ENCODE data around the gene CHRNB4. TPM values are rescaled to one million over a fixed set of nuclear protein-coding genes. Genes with fewer than 3 reads are reported as not detected.

CHRNB4 gene
- total RNA-seq, 6 experiments from 2014 or later = 0.53 TPM; not detected in 5

GRCh38 chr15:78663703-78664102, 22.7 kb upstream of the CHRNB4 start:
- Histone ChIP-seq H3K36me3 (no peaks in the 10 kb centered on the region), H3K27me3 (no peaks in the 10 kb centered on the region), H3K9me3 (no peaks in the 10 kb centered on the region), H3K4me1 (no peaks in the 10 kb centered on the region), H3K4me3 (no peak overlapping the region), H3K27ac (no peak overlapping the region)
- intact Hi-C loops (cut with DNase I) = no loop called here
- 57% methylated on average over 1 of the region's 1 CpG for WGBS (ENCODE audit: insufficient coverage, low coverage, low lambda C conversion rate, missing lambda C conversion rate)
- TF ChIP-seq POLR2A (IDR thresholded peaks at IDR 0.05) (no peak), CTCF (IDR thresholded peaks at IDR 0.05) (no peak)
- ATAC-seq (no peak), DNase-seq (no peak)

DNA sequence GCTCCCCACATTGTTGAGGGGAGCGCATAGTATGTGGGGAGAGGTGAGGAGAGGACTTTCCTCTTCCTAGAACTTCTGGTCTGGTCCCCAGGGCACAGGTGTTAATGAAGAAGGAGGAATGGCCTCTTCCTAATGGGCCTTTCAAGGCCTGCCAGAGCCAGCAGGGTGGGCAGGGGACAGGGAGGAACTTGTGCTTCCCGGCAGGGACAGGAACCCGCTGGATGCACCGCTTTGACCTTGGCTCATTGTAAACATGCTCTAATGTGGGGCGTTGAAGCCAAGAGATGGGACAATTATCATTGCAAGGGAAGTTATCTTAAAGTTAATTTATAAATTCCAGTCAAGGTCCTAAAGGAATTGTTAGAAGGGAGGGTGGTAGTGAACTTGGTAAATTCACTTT, 21.0 kb upstream of the CHRNB4 start:
- no peaks in the 10 kb centered on the region for H3K27me3 ChIP-seq
- no peaks in the 10 kb centered on the region for H3K9me3 ChIP-seq
- no peaks in the 10 kb centered on the region for H3K36me3 ChIP-seq
- no peak for TF ChIP-seq POLR2A (IDR thresholded peaks at IDR 0.05)
- TF ChIP-seq CTCF (IDR thresholded peaks at IDR 0.05) = no peak
- no peak overlapping the region for H3K4me3 ChIP-seq
- ATAC-seq = no peak
- no peaks in the 10 kb centered on the region for H3K4me1 ChIP-seq
- intact Hi-C loops (cut with DNase I) = no loop called here
- 48% methylated on average over 4 of the region's 5 CpGs for WGBS (ENCODE audit: insufficient coverage, low coverage, low lambda C conversion rate, missing lambda C conversion rate)
- H3K27ac ChIP-seq = no peak overlapping the region
- no peak for DNase-seq

GRCh38 chr15:78661001-78661400, 20.0 kb upstream of the CHRNB4 start:
- no peak for ATAC-seq
- Histone ChIP-seq H3K27me3 (no peaks in the 10 kb centered on the region), H3K4me3 (no peak overlapping the region), H3K27ac (no peak overlapping the region), H3K36me3 (no peaks in the 10 kb centered on the region), H3K9me3 (no peaks in the 10 kb centered on the region), H3K4me1 (no peaks in the 10 kb centered on the region)
- intact Hi-C loops (cut with DNase I) = no loop called here
- no peak for DNase-seq
- no peak for TF ChIP-seq POLR2A (IDR thresholded peaks at IDR 0.05)
- TF ChIP-seq CTCF (IDR thresholded peaks at IDR 0.05) = no peak
- WGBS (ENCODE audit: insufficient coverage, low coverage, low lambda C conversion rate, missing lambda C conversion rate) = 95% methylated on average over 4 of the region's 19 CpGs

DNA sequence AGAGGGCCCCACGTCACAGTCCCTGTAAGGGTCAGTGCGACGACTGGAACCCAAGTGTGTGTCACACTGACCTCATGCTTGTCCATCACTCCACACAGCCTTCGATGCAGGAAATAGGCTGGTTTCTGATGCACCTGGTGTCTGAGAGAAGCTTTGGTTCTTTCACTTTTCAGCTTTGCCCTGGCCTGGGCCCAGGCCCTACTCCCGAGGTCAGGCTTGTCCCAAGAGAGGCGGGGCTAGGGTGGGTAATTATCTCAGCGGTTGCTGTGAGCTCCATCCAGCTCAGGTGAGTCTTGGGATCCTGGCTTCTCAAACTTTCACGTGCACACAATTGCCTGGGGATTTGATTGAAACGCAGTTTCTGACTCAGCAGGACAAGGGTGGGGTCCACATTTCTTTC, 19.6 kb upstream of the CHRNB4 start:
- DNase-seq (no peak), ATAC-seq (no peak)
- 68% methylated on average over 6 of the region's 9 CpGs for WGBS (ENCODE audit: insufficient coverage, low coverage, low lambda C conversion rate, missing lambda C conversion rate)
- Histone ChIP-seq H3K27ac (no peak overlapping the region), H3K9me3 (no peaks in the 10 kb centered on the region), H3K36me3 (no peaks in the 10 kb centered on the region), H3K27me3 (no peaks in the 10 kb centered on the region), H3K4me3 (no peak overlapping the region), H3K4me1 (no peaks in the 10 kb centered on the region)
- intact Hi-C loops (cut with DNase I) = no loop called here
- TF ChIP-seq CTCF (IDR thresholded peaks at IDR 0.05) = no peak
- TF ChIP-seq POLR2A (IDR thresholded peaks at IDR 0.05) = no peak

- no peak for ATAC-seq
- DNase-seq = no peak
- no peaks in the 10 kb centered on the region for H3K4me1 ChIP-seq
- intact Hi-C loops (cut with DNase I) = no loop called here
- no peaks in the 10 kb centered on the region for H3K36me3 ChIP-seq
- no peaks in the 10 kb centered on the region for H3K27me3 ChIP-seq
- H3K9me3 ChIP-seq = no peaks in the 10 kb centered on the region
- TF ChIP-seq POLR2A (IDR thresholded peaks at IDR 0.05) (no peak), CTCF (IDR thresholded peaks at IDR 0.05) (no peak)
- H3K27ac ChIP-seq = no peak overlapping the region
- H3K4me3 ChIP-seq = no peak overlapping the region
These were observed 17.8 kb upstream of the CHRNB4 start for GRCh38 chr15:78658823-78659222.

Measured in right lobe of liver (tissue), 6 donors.